Suprapubic skin (tissue), 4 donors: ENCODE measurements around the gene CHI3L1.

Experiments used
- EP300 ChIP-seq: sonication (generic); formaldehyde crosslinking; IDR thresholded peaks from one replicate; pipeline ENCODE4 v1.6.1; 2017; ENCODE audit warnings: antibody characterized with exemption
- POLR2A ChIP-seq, 2 donors: fragments of 450-650 bp; IDR thresholded peaks; one replicate each; pipeline ENCODE4 v1.6.1; 2017; ENCODE audit warnings: antibody characterized with exemption in 2 of 2, mild to moderate bottlenecking in 2 of 2, moderate library complexity in 2 of 2
- POLR2AphosphoS5 ChIP-seq, 3 donors: sonication (generic); formaldehyde crosslinking; IDR thresholded peaks; one replicate each; pipeline ENCODE4 v1.6.1; 2017; ENCODE audit warnings: antibody characterized with exemption in 3 of 3
- TF ChIP-seq, protein P1 (sequence below), 2 donors: fragments of 200-600 bp in 1 of 2; fragments of 450-650 bp in 1 of 2; sonication (generic) in 1 of 2; IDR thresholded peaks; one replicate each; pipeline ENCODE4 v1.5.1; 2016 to 2019; ENCODE audit warnings: antibody characterized with exemption in 2 of 2, mild to moderate bottlenecking in 1 of 2, moderate library complexity in 1 of 2

DNA sequence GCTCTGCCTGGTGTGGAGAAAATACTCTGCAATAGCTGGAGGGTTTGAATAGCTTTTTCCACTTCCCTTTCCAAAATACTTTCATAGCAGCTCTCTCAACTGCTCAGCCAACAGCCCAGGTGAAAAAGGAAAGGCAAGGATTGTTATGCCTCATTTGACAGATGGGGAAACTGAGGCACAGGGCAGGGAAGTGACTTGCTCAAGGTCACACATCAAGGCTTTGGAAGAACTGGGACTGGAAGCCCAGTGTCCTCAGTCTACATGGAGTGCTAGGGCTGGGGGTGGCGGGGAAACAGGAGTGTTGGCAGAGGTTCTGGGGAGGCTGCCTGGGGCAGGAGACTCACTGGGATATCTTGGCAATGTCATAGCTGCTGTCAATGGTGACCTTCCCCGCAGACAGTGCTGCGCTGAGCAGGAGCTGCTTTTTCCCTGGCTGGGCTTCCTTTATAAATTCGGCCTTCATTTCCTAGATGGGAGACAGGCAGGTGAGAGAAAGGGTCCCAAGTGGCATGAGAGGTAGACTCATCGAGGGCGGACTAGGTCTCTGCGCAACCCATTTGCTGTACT is 4.0 kb downstream of the CHI3L1 start:
- TF ChIP-seq, protein P1, sequence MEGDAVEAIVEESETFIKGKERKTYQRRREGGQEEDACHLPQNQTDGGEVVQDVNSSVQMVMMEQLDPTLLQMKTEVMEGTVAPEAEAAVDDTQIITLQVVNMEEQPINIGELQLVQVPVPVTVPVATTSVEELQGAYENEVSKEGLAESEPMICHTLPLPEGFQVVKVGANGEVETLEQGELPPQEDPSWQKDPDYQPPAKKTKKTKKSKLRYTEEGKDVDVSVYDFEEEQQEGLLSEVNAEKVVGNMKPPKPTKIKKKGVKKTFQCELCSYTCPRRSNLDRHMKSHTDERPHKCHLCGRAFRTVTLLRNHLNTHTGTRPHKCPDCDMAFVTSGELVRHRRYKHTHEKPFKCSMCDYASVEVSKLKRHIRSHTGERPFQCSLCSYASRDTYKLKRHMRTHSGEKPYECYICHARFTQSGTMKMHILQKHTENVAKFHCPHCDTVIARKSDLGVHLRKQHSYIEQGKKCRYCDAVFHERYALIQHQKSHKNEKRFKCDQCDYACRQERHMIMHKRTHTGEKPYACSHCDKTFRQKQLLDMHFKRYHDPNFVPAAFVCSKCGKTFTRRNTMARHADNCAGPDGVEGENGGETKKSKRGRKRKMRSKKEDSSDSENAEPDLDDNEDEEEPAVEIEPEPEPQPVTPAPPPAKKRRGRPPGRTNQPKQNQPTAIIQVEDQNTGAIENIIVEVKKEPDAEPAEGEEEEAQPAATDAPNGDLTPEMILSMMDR (IDR thresholded peaks at IDR 0.05), result no peak
- TF ChIP-seq POLR2AphosphoS5 (IDR thresholded peaks at IDR 0.05) (no peak), POLR2A (IDR thresholded peaks at IDR 0.05) (no peak), EP300 (no peak)
